ENCODE results near the gene ANKRD9. TPM values are rescaled to one million over a fixed set of nuclear protein-coding genes. Genes with fewer than 3 reads are reported as not detected.

Gene ANKRD9
- total and polyA plus RNA-seq, 2 donors (not counting 3 experiments of a cell fraction or from before 2014, with no cell fraction given), result 21.0 to 24.6 TPM

- no peak for DNase-seq (ENCODE audit: low read depth, low spot score)
- no peaks in the 10 kb centered on the region for H4K20me1 ChIP-seq (replicated peaks; ENCODE audit: control insufficient read depth, extremely low read depth, insufficient read depth, low read length)
- H3K9ac ChIP-seq (replicated peaks; ENCODE audit: extremely low read depth, insufficient read depth, low read length), result no peak overlapping the region
- no peak overlapping the region for H2AFZ ChIP-seq (ENCODE audit: low read depth, low read length)
- no peak overlapping the region for H3K4me3 ChIP-seq (replicated peaks in 1 of 3; ENCODE audit: insufficient read depth in 1 of 3, low read depth in 1 of 3, low read length in 3 of 3)
- intact Hi-C loops (cut with micrococcal nuclease) (loop anchor here (10.0 kb wide), 1 partner anchor 278 kb away; no protein-coding TSS in a partner anchor), dilution Hi-C loops (cut with MboI; ENCODE audit: extremely low pct_ligation_motif_present, low sequenced_read_pairs) (no loop called here)
- H3K79me2 ChIP-seq (ENCODE audit: control insufficient read depth, insufficient read depth, low read length), result peaks cover 3% of the 10 kb centered on the region
- no peaks in the 10 kb centered on the region for H3K9me1 ChIP-seq (replicated peaks; ENCODE audit: control insufficient read depth, extremely low read depth, insufficient read depth, low read length)
- no peaks in the 10 kb centered on the region for H3K9me3 ChIP-seq (replicated peaks; ENCODE audit: control insufficient read depth, insufficient read depth, low read length)
- ChIA-PET POLR2A (no interaction called here), CTCF (no interaction called here)
- H3K36me3 ChIP-seq (ENCODE audit: control insufficient read depth in 2 of 2, extremely low read depth in 1 of 2, insufficient read depth in 2 of 2, low read length in 2 of 2), result no peaks in the 10 kb centered on the region
- no peak for FAIRE-seq
- no TSS peak for BruUV-seq (replicated peaks)
- no peak overlapping the region for H3K4me2 ChIP-seq (ENCODE audit: insufficient read depth, low read length)
- peaks cover 6% of the 10 kb centered on the region for H3K4me1 ChIP-seq (ENCODE audit: control insufficient read depth, extremely low read depth, insufficient read depth, low read length)
- H3K27me3 ChIP-seq (ENCODE audit: control insufficient read depth in 2 of 2, insufficient read depth in 2 of 2, low read length in 2 of 2), result no peaks in the 10 kb centered on the region
- TF ChIP-seq JUN (IDR thresholded peaks at IDR 0.05; ENCODE audit: borderline replicate concordance, insufficient read depth, insufficient read length, low read depth) (no peak), POLR2AphosphoS5 (IDR thresholded peaks at IDR 0.05; ENCODE audit: insufficient read depth, low read depth, low read length) (no peak), MYC (IDR thresholded peaks at IDR 0.05; ENCODE audit: low read depth, low read length) (no peak), GATA2 (IDR thresholded peaks at IDR 0.05; ENCODE audit: insufficient read depth, insufficient read length, low read depth, low read length) (no peak), POLR2A (IDR thresholded peaks at IDR 0.05; ENCODE audit: low read depth, low read length) (no peak), FOS (IDR thresholded peaks at IDR 0.05; ENCODE audit: borderline replicate concordance, insufficient read depth, low read length) (no peak), CTCF (IDR thresholded peaks at IDR 0.05; ENCODE audit: extremely low read depth in 1 of 2, insufficient read depth in 1 of 2, low read depth in 1 of 2, low read length in 2 of 2) (no peak), MAX (IDR thresholded peaks at IDR 0.05; ENCODE audit: insufficient read depth, insufficient read length) (no peak), EZH2 (IDR thresholded peaks at IDR 0.05; ENCODE audit: borderline replicate concordance, low read depth, low read length, severe bottlenecking) (no peak)
- no peak overlapping the region for H3K27ac ChIP-seq (ENCODE audit: insufficient read depth, low read depth, low read length)
Measured at GRCh38 chr14:102512793-102513300, 3.3 kb upstream of the ANKRD9 start.
